ENCODE measurements around the gene ERLEC1.

Gene ERLEC1

DNA sequence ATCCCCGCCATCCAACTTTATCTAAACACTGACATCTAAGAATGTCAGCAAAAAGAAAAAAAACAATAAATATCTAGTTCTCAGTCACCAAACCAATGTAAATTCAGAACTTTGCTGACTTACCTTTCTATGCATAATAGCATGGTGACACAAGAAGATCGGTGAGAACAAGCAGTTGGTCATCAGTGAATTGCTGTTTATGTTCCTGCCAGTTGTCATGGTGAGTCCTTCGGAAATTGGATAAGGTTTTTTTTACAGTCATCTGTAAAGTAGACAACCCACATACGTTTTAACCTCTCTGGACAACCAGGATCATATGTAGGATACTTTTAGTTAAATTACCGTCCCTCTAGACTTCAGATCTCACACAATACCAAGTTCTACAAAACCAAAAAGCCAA, 79.1 kb downstream of the ERLEC1 start:
- Histone ChIP-seq H3K4me3 (ENCODE audit: low read depth in 1 of 2, low read length in 2 of 2) (no peak overlapping the region), H3K4me1 (ENCODE audit: insufficient read depth, low read length) (no peaks in the 10 kb centered on the region), H3K27me3 (ENCODE audit: control insufficient read depth in 1 of 2, insufficient read depth in 2 of 2, low read length in 2 of 2) (no peaks in the 10 kb centered on the region), H3K36me3 (ENCODE audit: insufficient read depth, low read length) (peaks cover 17% of the 10 kb centered on the region), H3K27ac (ENCODE audit: low read depth, low read length) (no peak overlapping the region), H3K9ac (ENCODE audit: low read length) (no peak overlapping the region), H3K9me3 (ENCODE audit: low read length) (no peaks in the 10 kb centered on the region)

GRCh38 chr2:53867169-53867568, 80.3 kb downstream of the ERLEC1 start:
- Histone ChIP-seq H3K4me1 (ENCODE audit: insufficient read depth, low read length) (no peaks in the 10 kb centered on the region), H3K4me3 (ENCODE audit: low read depth in 1 of 2, low read length in 2 of 2) (no peak overlapping the region), H3K9me3 (ENCODE audit: low read length) (no peaks in the 10 kb centered on the region), H3K27ac (ENCODE audit: low read depth, low read length) (no peak overlapping the region), H3K9ac (ENCODE audit: low read length) (no peak overlapping the region), H3K36me3 (ENCODE audit: insufficient read depth, low read length) (peaks cover 17% of the 10 kb centered on the region), H3K27me3 (ENCODE audit: control insufficient read depth in 1 of 2, insufficient read depth in 2 of 2, low read length in 2 of 2) (no peaks in the 10 kb centered on the region)

DNA sequence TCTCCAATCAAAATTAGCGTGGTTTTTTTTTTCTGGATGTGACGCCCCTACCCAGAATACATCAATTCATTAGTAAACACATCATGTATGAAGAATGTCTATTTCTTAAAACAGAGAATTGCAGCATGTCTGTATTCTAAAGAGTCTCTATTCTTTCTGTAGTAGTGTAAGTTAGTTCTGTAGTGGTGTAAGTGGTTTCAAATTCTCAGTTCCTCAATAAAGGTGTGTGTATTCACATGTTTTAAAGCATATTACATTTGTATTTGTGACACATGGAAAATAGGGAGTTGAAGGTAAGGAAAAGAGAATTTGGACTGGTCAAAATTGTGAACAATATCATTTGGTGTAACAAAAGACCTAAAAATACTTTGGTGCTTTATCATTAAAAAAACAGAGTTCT, 80.9 kb downstream of the ERLEC1 start:
- H3K36me3 ChIP-seq (ENCODE audit: insufficient read depth, low read length): peaks cover 17% of the 10 kb centered on the region
- no peak overlapping the region for H3K9ac ChIP-seq (ENCODE audit: low read length)
- H3K27ac ChIP-seq (ENCODE audit: low read depth, low read length): no peak overlapping the region
- no peak overlapping the region for H3K4me3 ChIP-seq (ENCODE audit: low read depth in 1 of 2, low read length in 2 of 2)
- H3K4me1 ChIP-seq (ENCODE audit: insufficient read depth, low read length): no peaks in the 10 kb centered on the region
- no peaks in the 10 kb centered on the region for H3K27me3 ChIP-seq (ENCODE audit: control insufficient read depth in 1 of 2, insufficient read depth in 2 of 2, low read length in 2 of 2)
- H3K9me3 ChIP-seq (ENCODE audit: low read length): no peaks in the 10 kb centered on the region
